Activated T-helper 17 cell treated with anti-CD3 and anti-CD28 coated beads, Interleukin-2, amount 50 U/mL, for 72 hours (primary cell): ENCODE measurements around the gene SLC17A1. TPM values are rescaled to one million over a fixed set of nuclear protein-coding genes. Genes with fewer than 3 reads are reported as not detected.
A peak's percentile ranks its signal among the peaks of the same experiment; 100 is the strongest.

Experiments used
- ATAC-seq: fragments of 150-1000 bp; cut with Tn5 transposase; replicated peaks from 2 replicates; pipeline ENCODE4 v1.10.0; 2021; ENCODE audit warnings: mild to moderate bottlenecking, moderate library complexity
- H3K27ac Mint-ChIP-seq: one replicate; pipeline ENCODE4 v1.8.0; 2022; ENCODE audit warnings: mixed read lengths
- H3K27me3 Mint-ChIP-seq: one replicate; pipeline ENCODE4 v1.8.0; 2022; ENCODE audit warnings: mixed read lengths
- H3K36me3 Mint-ChIP-seq: one replicate; pipeline ENCODE4 v1.8.0; 2022; ENCODE audit warnings: low read depth, mild to moderate bottlenecking, mixed read lengths
- H3K4me1 Mint-ChIP-seq: one replicate; pipeline ENCODE4 v1.8.0; 2022; ENCODE audit warnings: mixed read lengths
- H3K4me3 Mint-ChIP-seq: one replicate; pipeline ENCODE4 v1.8.0; 2022; ENCODE audit warnings: mild to moderate bottlenecking, mixed read lengths
- H3K9me3 Mint-ChIP-seq: one replicate; pipeline ENCODE4 v1.8.0; 2022; ENCODE audit warnings: mixed read lengths
- total RNA-seq, 2 donors: library from RNA; stranded (reverse); gene quantifications; one replicate each; pipeline ENCODE4 v1.2.3, GENCODE V29; 2022

The SLC17A1 gene
- total RNA-seq = not detected

GRCh38 chr6:25831532-25832306 lies at the start of gene SLC17A1:
SLC17A1 (minus strand) TSS chr6:25832052; CDS start chr6:25830557, 1,495 bp downstream.
- H3K4me3 Mint-ChIP-seq = no peak within 1 kb of the TSS
- H3K27ac Mint-ChIP-seq = no peak within 1 kb of the TSS
- H3K9me3 Mint-ChIP-seq = no peaks in the 10 kb centered on the region
- peaks cover 21% of the 10 kb centered on the region for H3K27me3 Mint-ChIP-seq
- peaks cover 5% of the 10 kb centered on the region for H3K4me1 Mint-ChIP-seq
- no peaks in the 10 kb centered on the region for H3K36me3 Mint-ChIP-seq
- ATAC-seq = no peak

- no peaks in the 10 kb centered on the region for H3K9me3 Mint-ChIP-seq
- no peaks in the 10 kb centered on the region for H3K36me3 Mint-ChIP-seq
- H3K27me3 Mint-ChIP-seq = peaks cover 3% of the 10 kb centered on the region
- no peak for ATAC-seq
- no peaks in the 10 kb centered on the region for H3K4me1 Mint-ChIP-seq
- H3K27ac Mint-ChIP-seq = no peak overlapping the region
- H3K4me3 Mint-ChIP-seq = no peak overlapping the region
Measured at GRCh38 chr6:25880601-25881000, 48.7 kb upstream of the SLC17A1 start.

GRCh38 chr6:25878721-25879322 lies 47.0 kb upstream of the SLC17A1 start:
- Mint-ChIP-seq H3K4me3 (no peak overlapping the region), H3K9me3 (no peaks in the 10 kb centered on the region), H3K36me3 (no peaks in the 10 kb centered on the region), H3K27me3 (peaks cover 3% of the 10 kb centered on the region), H3K27ac (no peak overlapping the region), H3K4me1 (peaks cover 6% of the 10 kb centered on the region)
- no peak for ATAC-seq

GRCh38 chr6:25875926-25876602 lies 44.2 kb upstream of the SLC17A1 start:
- peaks cover 14% of the 10 kb centered on the region for H3K4me1 Mint-ChIP-seq
- H3K36me3 Mint-ChIP-seq = no peaks in the 10 kb centered on the region
- no peak for ATAC-seq
- no peaks in the 10 kb centered on the region for H3K9me3 Mint-ChIP-seq
- no peak overlapping the region for H3K4me3 Mint-ChIP-seq
- peaks cover 3% of the 10 kb centered on the region for H3K27me3 Mint-ChIP-seq
- H3K27ac Mint-ChIP-seq = no peak overlapping the region

GRCh38 chr6:25875563-25875905 lies 43.7 kb upstream of the SLC17A1 start:
- ATAC-seq = no peak
- Mint-ChIP-seq H3K27ac (no peak overlapping the region), H3K27me3 (peaks cover 3% of the 10 kb centered on the region), H3K4me1 (peaks cover 14% of the 10 kb centered on the region), H3K36me3 (no peaks in the 10 kb centered on the region), H3K9me3 (no peaks in the 10 kb centered on the region), H3K4me3 (no peak overlapping the region)

GRCh38 chr6:25874822-25875562 lies 43.1 kb upstream of the SLC17A1 start:
- Mint-ChIP-seq H3K9me3 (no peaks in the 10 kb centered on the region), H3K4me1 (peaks cover 14% of the 10 kb centered on the region), H3K36me3 (no peaks in the 10 kb centered on the region), H3K4me3 (peak overlapping the region; percentile 3), H3K27ac (no peak overlapping the region), H3K27me3 (peaks cover 3% of the 10 kb centered on the region)
- peak; percentile 56 for ATAC-seq

- H3K9me3 Mint-ChIP-seq = no peaks in the 10 kb centered on the region
- H3K36me3 Mint-ChIP-seq = no peaks in the 10 kb centered on the region
- peaks cover 14% of the 10 kb centered on the region for H3K4me1 Mint-ChIP-seq
- peak within 1 kb of the TSS; percentile 3 for H3K4me3 Mint-ChIP-seq
- H3K27me3 Mint-ChIP-seq = peaks cover 3% of the 10 kb centered on the region
- ATAC-seq = no peak
- H3K27ac Mint-ChIP-seq = no peak within 1 kb of the TSS
Measured at GRCh38 chr6:25874118-25874517, 42.3 kb upstream of the SLC17A1 start, which contains the start of gene SLC17A3. SLC17A3 (minus strand) TSS chr6:25874243; CDS start chr6:25868387, 5,856 bp downstream.

GRCh38 chr6:25872814-25873213 lies 41.0 kb upstream of the SLC17A1 start:
- Mint-ChIP-seq H3K27ac (no peak overlapping the region), H3K36me3 (no peaks in the 10 kb centered on the region), H3K9me3 (no peaks in the 10 kb centered on the region), H3K4me3 (no peak overlapping the region), H3K27me3 (no peaks in the 10 kb centered on the region), H3K4me1 (peaks cover 14% of the 10 kb centered on the region)
- ATAC-seq = no peak

- H3K4me3 Mint-ChIP-seq = no peak overlapping the region
- ATAC-seq = no peak
- H3K36me3 Mint-ChIP-seq = no peaks in the 10 kb centered on the region
- no peak overlapping the region for H3K27ac Mint-ChIP-seq
- H3K9me3 Mint-ChIP-seq = no peaks in the 10 kb centered on the region
- no peaks in the 10 kb centered on the region for H3K27me3 Mint-ChIP-seq
- peaks cover 21% of the 10 kb centered on the region for H3K4me1 Mint-ChIP-seq
Measured at GRCh38 chr6:25869840-25870239, 38.0 kb upstream of the SLC17A1 start.

GRCh38 chr6:25868436-25869183 lies 36.8 kb upstream of the SLC17A1 start:
- no peak overlapping the region for H3K4me3 Mint-ChIP-seq

GRCh38 chr6:25866011-25866410 lies 34.2 kb upstream of the SLC17A1 start:
- H3K4me3 Mint-ChIP-seq = peak overlapping the region; percentile 46
- no peaks in the 10 kb centered on the region for H3K9me3 Mint-ChIP-seq

More at GRCh38 chr6:25868436-25869183, 36.8 kb upstream of the SLC17A1 start:
- peak; percentile 73 for ATAC-seq
- Mint-ChIP-seq H3K9me3 (no peaks in the 10 kb centered on the region), H3K27me3 (no peaks in the 10 kb centered on the region), H3K36me3 (no peaks in the 10 kb centered on the region), H3K27ac (no peak overlapping the region), H3K4me1 (peaks cover 20% of the 10 kb centered on the region)

GRCh38 chr6:25863360-25863759 lies 31.5 kb upstream of the SLC17A1 start:
- no peak for ATAC-seq
- H3K9me3 Mint-ChIP-seq = no peaks in the 10 kb centered on the region
- H3K36me3 Mint-ChIP-seq = no peaks in the 10 kb centered on the region
- no peaks in the 10 kb centered on the region for H3K27me3 Mint-ChIP-seq
- peaks cover 13% of the 10 kb centered on the region for H3K4me1 Mint-ChIP-seq
- no peak overlapping the region for H3K4me3 Mint-ChIP-seq
- no peak overlapping the region for H3K27ac Mint-ChIP-seq

More at GRCh38 chr6:25866011-25866410, 34.2 kb upstream of the SLC17A1 start:
- no peaks in the 10 kb centered on the region for H3K27me3 Mint-ChIP-seq
- peaks cover 12% of the 10 kb centered on the region for H3K4me1 Mint-ChIP-seq
- ATAC-seq = peak; percentile 76
- H3K36me3 Mint-ChIP-seq = no peaks in the 10 kb centered on the region
- peak overlapping the region; percentile 62 for H3K27ac Mint-ChIP-seq

GRCh38 chr6:25862199-25862598 lies 30.3 kb upstream of the SLC17A1 start:
- H3K9me3 Mint-ChIP-seq = no peaks in the 10 kb centered on the region
- H3K27me3 Mint-ChIP-seq = no peaks in the 10 kb centered on the region
- no peak overlapping the region for H3K27ac Mint-ChIP-seq
- H3K36me3 Mint-ChIP-seq = no peaks in the 10 kb centered on the region
- peaks cover 19% of the 10 kb centered on the region for H3K4me1 Mint-ChIP-seq
- no peak overlapping the region for H3K4me3 Mint-ChIP-seq
- ATAC-seq = no peak

GRCh38 chr6:25852756-25853155 lies 20.9 kb upstream of the SLC17A1 start:
- Mint-ChIP-seq H3K4me3 (no peak overlapping the region), H3K4me1 (peaks cover 11% of the 10 kb centered on the region), H3K36me3 (no peaks in the 10 kb centered on the region), H3K27me3 (no peaks in the 10 kb centered on the region), H3K27ac (no peak overlapping the region), H3K9me3 (no peaks in the 10 kb centered on the region)
- ATAC-seq = no peak
